ENCODE results near the gene UPK1A. TPM values are rescaled to one million over a fixed set of nuclear protein-coding genes. Genes with fewer than 3 reads are reported as not detected.

The UPK1A gene
- total RNA-seq, 1 donor from 2014 or later = not detected

Other genes with a start within 250 kb of the UPK1A start
- gene FFAR2, start 218.3 kb upstream of the UPK1A start, total RNA-seq = not detected
- 0.49 TPM for gene KRTDAP, start 176.1 kb upstream of the UPK1A start, total RNA-seq
- 0.49 TPM for gene DMKN, start 152.9 kb upstream of the UPK1A start, total RNA-seq
- not detected for gene SBSN, start 138.2 kb upstream of the UPK1A start, total RNA-seq
- gene GAPDHS, start 133.1 kb upstream of the UPK1A start, total RNA-seq = not detected
- 31.5 TPM for gene TMEM147, start 120.9 kb upstream of the UPK1A start, total RNA-seq
- 0.25 TPM for gene ATP4A, start 102.9 kb upstream of the UPK1A start, total RNA-seq
- gene PMIS2, start 80.3 kb upstream of the UPK1A start, total RNA-seq = not detected
- 3.4 TPM for gene HAUS5, start 53.8 kb upstream of the UPK1A start, total RNA-seq
- gene RBM42, start 37.5 kb upstream of the UPK1A start, total RNA-seq = 18.4 TPM
- gene ETV2, start 24.8 kb upstream of the UPK1A start, total RNA-seq = not detected
- 102 TPM for gene COX6B1, start 18.2 kb upstream of the UPK1A start, total RNA-seq
- gene ZBTB32, start 38.0 kb downstream of the UPK1A start, total RNA-seq = not detected
- 11.6 TPM for gene KMT2B, start 51.5 kb downstream of the UPK1A start, total RNA-seq
- gene IGFLR1, start 75.9 kb downstream of the UPK1A start, total RNA-seq = 0.49 TPM
- gene U2AF1L4, start 78.9 kb downstream of the UPK1A start, total RNA-seq = 3.4 TPM
- gene PSENEN, start 79.1 kb downstream of the UPK1A start, total RNA-seq = 9.8 TPM
- gene LIN37, start 82.1 kb downstream of the UPK1A start, total RNA-seq = 5.7 TPM
- 0.25 TPM for gene HSPB6, start 90.5 kb downstream of the UPK1A start, total RNA-seq
- 1.2 TPM for gene PROSER3, start 91.7 kb downstream of the UPK1A start, total RNA-seq
- 138 TPM for gene ARHGAP33, start 109.0 kb downstream of the UPK1A start, total RNA-seq
- not detected for gene PRODH2, start 146.3 kb downstream of the UPK1A start, total RNA-seq
- gene NPHS1, start 186.0 kb downstream of the UPK1A start, total RNA-seq = 0.25 TPM
- gene KIRREL2, start 190.4 kb downstream of the UPK1A start, total RNA-seq = 0.74 TPM
- 162 TPM for gene APLP1, start 202.1 kb downstream of the UPK1A start, total RNA-seq
- gene NFKBID, start 234.0 kb downstream of the UPK1A start, total RNA-seq = 2.0 TPM
- gene HCST, start 236.0 kb downstream of the UPK1A start, total RNA-seq = not detected
- 2.5 TPM for gene TYROBP, start 241.8 kb downstream of the UPK1A start, total RNA-seq